ENCODE measurements around the gene RNF126. TPM values are rescaled to one million over a fixed set of nuclear protein-coding genes. Genes with fewer than 3 reads are reported as not detected.

RNF126 gene
- total RNA-seq, 6 experiments from 2014 or later: 18.3 to 85.0 (median 28.8) TPM

GRCh38 chr19:601790-602189, 61.2 kb downstream of the RNF126 start:
- intact Hi-C loops (cut with DNase I): no loop called here
- WGBS (ENCODE audit: insufficient coverage, low coverage, low lambda C conversion rate, missing lambda C conversion rate): 82% methylated on average over 14 of the region's 25 CpGs
- Histone ChIP-seq H3K27me3 (no peaks in the 10 kb centered on the region), H3K36me3 (no peaks in the 10 kb centered on the region), H3K9me3 (no peaks in the 10 kb centered on the region), H3K4me1 (no peaks in the 10 kb centered on the region), H3K27ac (no peak overlapping the region), H3K4me3 (no peak overlapping the region)
- TF ChIP-seq CTCF (IDR thresholded peaks at IDR 0.05) (no peak), POLR2A (IDR thresholded peaks at IDR 0.05) (no peak)
- DNase-seq (no peak), ATAC-seq (no peak)

- TF ChIP-seq CTCF (IDR thresholded peaks at IDR 0.05) (no peak), POLR2A (IDR thresholded peaks at IDR 0.05) (no peak)
- no peaks in the 10 kb centered on the region for H3K9me3 ChIP-seq
- 91% methylated on average over 16 of the region's 28 CpGs for WGBS (ENCODE audit: insufficient coverage, low coverage, low lambda C conversion rate, missing lambda C conversion rate)
- no peak overlapping the region for H3K4me3 ChIP-seq
- ATAC-seq (no peak), DNase-seq (no peak)
- H3K4me1 ChIP-seq: no peaks in the 10 kb centered on the region
- no peaks in the 10 kb centered on the region for H3K36me3 ChIP-seq
- no peaks in the 10 kb centered on the region for H3K27me3 ChIP-seq
- intact Hi-C loops (cut with DNase I): no loop called here
- no peak overlapping the region for H3K27ac ChIP-seq
Measured at GRCh38 chr19:601310-601709, 61.7 kb downstream of the RNF126 start.

Other genes starting within 250 kb of the RNF126 start
- 10 to 100 TPM; 48.4 to 69.9 (median 59.1) TPM for gene SHC2, start 202.2 kb downstream of the RNF126 start, total RNA-seq
- under 1 TPM; 0.11 to 0.69 (median 0.31) TPM for gene MADCAM1, start 166.7 kb downstream of the RNF126 start, total RNA-seq
- 10 to 100 TPM in 3 of 6 experiments, 1 to 10 TPM in 3; 8.2 to 42.2 (median 10.3) TPM for gene TPGS1, start 155.7 kb downstream of the RNF126 start, total RNA-seq
- 10 to 100 TPM; 44.8 to 81.8 (median 49.5) TPM for gene CDC34, start 131.5 kb downstream of the RNF126 start, total RNA-seq
- under 1 TPM in 3 of 6 experiments, not detected in 3; 0.59 to 0.95 (median 0.74) TPM for gene GZMM, start 119.2 kb downstream of the RNF126 start, total RNA-seq
- gene BSG, start 90.6 kb downstream of the RNF126 start, total RNA-seq: 100 to 1,000 TPM in 4 of 6 experiments, 10 to 100 TPM in 2; 88.6 to 369 (median 124) TPM
- under 1 TPM in 5 of 6 experiments, not detected in 1; 0.05 to 0.27 (median 0.09) TPM for gene HCN2, start 73.3 kb downstream of the RNF126 start, total RNA-seq
- 10 to 100 TPM; 25.9 to 42.9 (median 33.3) TPM for gene POLRMT, start 29.7 kb downstream of the RNF126 start, total RNA-seq
- under 1 TPM in 1 of 6 experiments, not detected in 5; 0.15 TPM for gene FGF22, start 23.3 kb downstream of the RNF126 start, total RNA-seq
- gene FSTL3, start 13.2 kb upstream of the RNF126 start, total RNA-seq: 10 to 100 TPM in 3 of 6 experiments, 1 to 10 TPM in 3; 4.2 to 18.7 (median 10.4) TPM
- under 1 TPM in 1 of 6 experiments, not detected in 5; 0.20 TPM for gene PRSS57, start 32.2 kb upstream of the RNF126 start, total RNA-seq
- gene PALM, start 45.7 kb upstream of the RNF126 start, total RNA-seq: 10 to 100 TPM in 2 of 6 experiments, 1 to 10 TPM in 4; 4.6 to 12.7 (median 7.1) TPM
- under 1 TPM in 1 of 6 experiments, not detected in 5; 0.09 TPM for gene MISP, start 87.9 kb upstream of the RNF126 start, total RNA-seq
- gene PTBP1, start 134.2 kb upstream of the RNF126 start, total RNA-seq: 100 to 1,000 TPM in 5 of 6 experiments, 10 to 100 TPM in 1; 91.1 to 150 (median 129) TPM
- gene PLPPR3, start 158.7 kb upstream of the RNF126 start, total RNA-seq: not detected
- gene AZU1, start 164.6 kb upstream of the RNF126 start, total RNA-seq: 1 to 10 TPM in 2 of 6 experiments, under 1 TPM in 1, not detected in 3; 0.15 to 3.6 (median 1.8) TPM
- gene PRTN3, start 177.8 kb upstream of the RNF126 start, total RNA-seq: 1 to 10 TPM in 2 of 6 experiments, not detected in 4; 2.3 to 2.9 TPM
- gene ELANE, start 189.1 kb upstream of the RNF126 start, total RNA-seq: 1 to 10 TPM in 2 of 6 experiments, under 1 TPM in 1, not detected in 3; 0.59 to 4.2 (median 3.3) TPM
- 1 to 10 TPM; 3.5 to 9.6 (median 7.8) TPM for gene CFD, start 196.4 kb upstream of the RNF126 start, total RNA-seq
- 10 to 100 TPM; 32.0 to 35.7 (median 33.3) TPM for gene MED16, start 230.0 kb upstream of the RNF126 start, total RNA-seq
- gene RNU6-9, start 230.3 kb upstream of the RNF126 start, total RNA-seq: not detected